Skin epidermis (tissue), 12 donors: ENCODE data around the gene ADAMTSL1.
A peak's percentile ranks its signal among the peaks of the same experiment; 100 is the strongest.

Source experiments
- H3K27ac ChIP-seq, 21 experiments: fragments of 200-600 bp; sonication (generic) in 11 of 21; one replicate each; pipeline ENCODE4 v1.5.0; 2020; ENCODE audit warnings: mild to moderate bottlenecking in 3 of 21, inconsistent platforms in 2 of 21, moderate library complexity in 2 of 21
- H3K4me3 ChIP-seq, 7 experiments: fragments of 200-600 bp; sonication (generic) in 2 of 7; one replicate each; pipeline ENCODE4 v1.5.0; 2020; ENCODE audit warnings: inconsistent platforms in 2 of 7, mild to moderate bottlenecking in 2 of 7, moderate library complexity in 1 of 7

The ADAMTSL1 gene

GRCh38 chr9:18676525-18676924, 202.6 kb downstream of the ADAMTSL1 start:
- Histone ChIP-seq H3K4me3 (no peak overlapping the region), H3K27ac (no peak overlapping the region)

DNA sequence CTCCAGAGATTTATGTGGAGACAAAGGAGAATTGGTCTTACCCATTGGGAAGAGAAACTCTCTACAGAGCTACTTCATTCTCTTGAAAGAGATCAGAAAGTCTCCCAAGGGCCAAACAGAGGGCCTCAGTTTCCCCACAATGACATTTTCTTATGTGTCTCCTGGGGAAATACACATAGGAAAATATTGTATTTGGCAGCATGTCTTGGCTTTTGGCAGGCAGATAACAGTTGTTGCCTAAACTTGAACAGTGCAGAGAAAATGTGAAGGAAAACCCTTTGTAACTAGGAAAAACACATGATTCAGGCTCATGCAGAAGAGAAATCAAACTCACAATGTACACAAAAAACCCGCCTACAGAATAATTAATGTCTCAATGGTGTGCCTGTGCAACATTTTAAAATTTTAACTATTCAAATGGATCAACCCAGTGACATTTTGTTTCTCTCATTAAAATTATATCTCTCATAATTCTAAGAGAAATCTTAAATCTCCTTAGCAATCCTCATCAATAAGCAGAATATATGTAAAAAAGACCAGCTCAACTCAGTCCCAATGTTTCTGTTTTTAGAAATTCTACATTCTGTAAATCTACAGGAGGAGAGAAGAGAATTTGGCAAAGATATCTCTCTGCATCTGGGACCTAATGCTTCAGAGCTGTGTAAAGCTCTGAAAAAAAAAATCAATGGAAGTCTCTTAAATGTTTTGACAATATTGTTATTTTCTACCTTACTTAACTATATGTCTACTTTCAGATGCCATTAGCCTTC, 205.1 kb downstream of the ADAMTSL1 start:
- no peak overlapping the region for H3K4me3 ChIP-seq
- H3K27ac ChIP-seq, result no peak overlapping the region

DNA sequence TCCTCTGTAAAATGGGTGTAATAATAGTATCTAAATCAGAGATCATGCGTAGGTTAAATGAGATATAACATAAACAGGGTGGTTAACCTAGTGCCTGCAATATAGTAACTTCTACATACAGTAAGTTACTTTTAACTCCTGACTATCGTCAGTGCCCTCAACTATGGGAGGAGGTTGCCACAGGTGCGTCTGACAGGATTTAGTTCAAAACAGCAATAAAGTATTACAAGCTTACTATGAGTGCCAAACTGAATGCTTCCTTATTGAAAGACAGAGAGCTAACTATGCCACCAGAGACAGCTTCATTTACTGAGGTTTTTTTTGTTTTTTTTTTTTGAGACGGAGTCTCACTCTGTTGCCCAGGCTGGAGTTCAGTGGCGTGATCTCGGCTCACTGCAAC, 209.0 kb downstream of the ADAMTSL1 start:
- no peak overlapping the region for H3K4me3 ChIP-seq
- H3K27ac ChIP-seq, result no peak overlapping the region

GRCh38 chr9:18683312-18683711, 209.4 kb downstream of the ADAMTSL1 start:
- no peak overlapping the region for H3K27ac ChIP-seq
- no peak overlapping the region for H3K4me3 ChIP-seq

GRCh38 chr9:18683851-18684250, 209.9 kb downstream of the ADAMTSL1 start:
- no peak overlapping the region for H3K27ac ChIP-seq

DNA sequence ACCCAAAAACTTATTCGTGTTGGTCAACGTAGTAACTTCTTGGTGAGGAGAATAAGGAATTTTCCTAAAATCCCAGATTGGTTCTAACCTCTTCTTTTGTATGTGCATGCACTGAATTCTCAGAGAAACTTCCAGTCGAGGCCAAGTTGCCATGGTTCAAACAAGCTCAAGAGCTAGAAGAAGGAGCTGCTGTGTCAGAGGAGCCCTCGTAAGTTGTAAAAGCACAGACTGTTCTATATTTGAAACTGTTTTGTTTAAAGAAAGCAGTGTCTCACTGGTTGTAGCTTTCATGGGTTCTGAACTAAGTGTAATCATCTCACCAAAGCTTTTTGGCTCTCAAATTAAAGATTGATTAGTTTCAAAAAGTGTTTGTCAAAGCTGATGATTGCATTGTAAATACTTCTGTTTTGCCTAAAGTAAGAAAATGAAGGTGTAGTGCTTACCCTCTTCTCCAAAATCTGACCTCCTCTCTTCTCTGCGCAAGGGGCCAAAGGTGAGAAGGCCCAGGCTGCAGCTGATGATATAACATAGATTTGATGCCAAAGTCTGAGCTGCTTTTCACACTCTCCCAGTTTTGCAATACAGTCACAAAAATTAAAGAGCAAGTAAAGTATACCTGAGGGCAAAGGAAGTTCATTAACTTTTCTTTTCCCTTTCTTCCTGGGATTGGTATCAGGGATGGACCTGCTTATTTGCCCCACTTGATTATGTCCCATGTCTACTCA, 210.8 kb downstream of the ADAMTSL1 start:
- Histone ChIP-seq H3K4me3 (no peak overlapping the region), H3K27ac (no peak overlapping the region)

More at GRCh38 chr9:18683851-18684250, 209.9 kb downstream of the ADAMTSL1 start:
- no peak overlapping the region for H3K4me3 ChIP-seq

DNA sequence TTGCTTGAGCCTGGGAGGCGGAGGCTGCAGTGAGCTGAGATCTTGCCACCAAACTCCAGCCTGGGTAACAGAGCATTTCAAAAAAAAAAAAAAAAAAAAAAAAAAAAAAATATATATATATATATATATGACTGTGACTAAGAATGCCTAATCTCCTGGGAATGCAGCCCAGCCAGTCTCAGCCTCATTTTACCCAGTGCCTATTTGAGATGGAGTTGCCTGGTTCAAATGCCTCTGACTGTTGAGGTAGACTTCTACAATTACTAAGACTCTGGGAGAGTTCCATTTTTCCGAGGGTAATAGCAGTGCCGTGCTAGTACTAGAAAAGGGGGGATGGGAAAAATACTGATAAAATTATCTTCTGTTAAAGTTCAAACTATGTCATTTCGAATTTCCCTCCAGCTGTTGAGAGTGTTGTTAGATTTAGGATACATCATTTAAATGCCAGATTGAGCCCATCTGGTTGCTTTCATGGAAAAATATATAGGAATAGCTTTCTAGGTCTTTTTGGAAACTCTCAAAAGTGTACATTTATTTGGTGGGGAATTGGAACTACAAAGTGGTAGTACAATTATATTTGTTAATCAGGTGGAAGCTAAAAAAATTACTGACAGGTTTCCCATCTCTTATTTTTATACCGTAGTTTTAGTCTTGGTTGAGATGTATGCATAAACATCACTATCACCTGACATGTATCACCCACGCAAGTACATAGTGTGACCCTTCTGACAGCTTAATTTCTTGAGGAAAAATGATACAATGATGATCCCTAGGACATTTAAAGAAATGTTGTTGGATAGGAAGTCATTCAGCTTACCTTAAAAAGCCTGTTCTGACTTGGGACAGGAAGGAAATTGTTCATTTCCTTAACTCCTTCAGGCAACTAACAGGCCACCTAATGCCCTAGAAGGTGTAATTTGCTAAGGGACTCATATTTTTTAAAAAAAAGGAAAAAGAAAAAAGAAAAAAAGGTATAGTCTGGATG, 214.9 kb downstream of the ADAMTSL1 start:
- Histone ChIP-seq H3K4me3 (no peak overlapping the region), H3K27ac (no peak overlapping the region)

DNA sequence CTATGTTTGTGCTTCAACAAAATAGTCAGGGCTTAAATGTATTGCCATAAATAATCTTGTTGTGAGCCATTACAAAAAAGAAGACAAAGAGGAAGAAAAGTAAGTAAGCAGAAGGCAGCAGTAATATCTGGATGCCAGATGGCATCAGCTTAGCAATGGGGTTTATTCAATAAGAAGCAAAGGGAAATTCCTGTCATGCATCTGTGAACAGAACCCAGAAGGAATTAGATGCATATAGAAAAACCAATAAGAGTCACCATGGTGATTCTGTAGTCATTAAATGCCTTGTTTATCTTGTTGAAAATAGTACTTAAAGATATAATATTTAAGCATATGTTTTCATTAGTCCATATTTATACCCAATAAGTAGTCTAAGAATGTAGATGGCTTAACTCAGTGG, 216.0 kb downstream of the ADAMTSL1 start:
- no peak overlapping the region for H3K27ac ChIP-seq
- no peak overlapping the region for H3K4me3 ChIP-seq

DNA sequence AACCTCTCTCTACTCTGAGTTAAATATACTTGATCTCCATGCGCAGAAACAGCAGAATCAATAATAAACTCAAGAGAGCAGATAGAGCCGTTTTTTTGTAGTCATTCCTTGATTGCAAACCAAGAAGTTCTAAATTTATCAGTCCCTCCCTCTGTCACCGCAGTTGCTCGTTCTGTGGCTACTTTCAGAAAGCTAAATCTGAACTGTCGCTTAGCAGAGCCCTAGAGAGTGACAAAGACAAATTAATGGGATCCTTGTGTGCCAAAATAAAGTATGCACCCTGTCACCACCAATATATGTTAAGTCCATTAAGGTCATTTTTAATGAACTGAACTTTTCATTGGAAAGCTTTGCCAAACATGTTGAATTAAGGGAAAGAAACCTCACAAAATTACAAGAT, 218.3 kb downstream of the ADAMTSL1 start:
- Histone ChIP-seq H3K4me3 (no peak overlapping the region), H3K27ac (no peak overlapping the region)

DNA sequence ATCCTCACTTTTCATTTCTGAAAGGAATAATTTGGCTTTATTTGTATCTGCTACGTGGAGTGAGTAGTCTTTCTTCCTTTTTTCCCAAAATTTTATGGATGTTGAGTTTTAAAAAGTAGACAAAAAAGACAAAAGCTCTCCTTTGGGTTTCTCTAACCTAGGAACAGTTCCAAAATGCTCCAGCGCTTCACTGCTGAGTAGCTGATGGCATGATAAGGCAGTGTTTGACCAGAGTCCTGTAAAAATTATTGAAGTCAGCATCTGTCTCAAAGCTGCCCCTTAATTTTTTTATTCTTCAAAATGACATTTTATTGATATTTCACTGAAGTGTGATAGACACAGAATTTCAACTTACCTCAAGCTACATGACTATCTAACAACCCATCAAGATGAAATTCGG, 219.0 kb downstream of the ADAMTSL1 start:
- no peak overlapping the region for H3K27ac ChIP-seq
- H3K4me3 ChIP-seq, result no peak overlapping the region

GRCh38 chr9:18694959-18695668, 221.2 kb downstream of the ADAMTSL1 start:
- no peak overlapping the region for H3K4me3 ChIP-seq
- no peak overlapping the region for H3K27ac ChIP-seq

DNA sequence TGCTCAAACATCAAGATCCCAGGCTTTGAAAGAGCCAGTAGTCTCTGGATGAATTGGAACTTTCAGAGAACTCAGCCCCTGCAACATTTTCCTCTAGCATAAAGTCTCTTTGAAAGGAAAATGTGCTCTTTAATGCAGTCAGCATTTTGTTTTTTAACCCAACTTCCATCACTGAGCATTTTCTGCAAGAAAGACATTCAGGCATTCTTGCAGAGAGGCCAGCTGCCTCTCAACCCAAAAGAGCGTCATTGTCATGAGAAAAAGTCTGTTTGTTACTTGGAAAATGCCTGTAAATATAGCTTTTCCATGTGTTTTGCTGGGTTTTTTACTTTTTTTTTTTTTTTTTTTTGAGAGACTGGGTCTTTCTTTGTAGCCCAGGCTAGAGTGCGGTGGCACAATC, 225.0 kb downstream of the ADAMTSL1 start:
- H3K27ac ChIP-seq, result no peak overlapping the region
- no peak overlapping the region for H3K4me3 ChIP-seq

DNA sequence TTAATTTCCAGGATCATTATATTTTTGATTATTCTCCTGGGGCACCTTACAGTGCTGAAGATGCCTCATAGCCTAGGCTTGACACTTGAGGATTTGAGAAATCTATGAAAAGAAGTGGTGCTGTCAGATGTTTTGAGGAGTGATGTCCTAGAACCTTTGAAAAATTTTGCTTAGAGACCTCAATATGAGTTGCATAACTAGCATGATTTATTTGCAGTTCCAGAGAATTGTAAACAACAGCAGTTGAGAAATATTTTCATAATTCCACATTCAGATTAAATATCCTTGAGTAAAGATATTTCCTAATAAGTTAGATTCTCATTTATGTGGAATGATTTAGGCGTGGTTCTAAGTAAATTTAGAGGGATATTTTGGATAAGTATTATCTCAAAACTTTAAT, 225.8 kb downstream of the ADAMTSL1 start:
- no peak overlapping the region for H3K27ac ChIP-seq
- H3K4me3 ChIP-seq, result no peak overlapping the region

DNA sequence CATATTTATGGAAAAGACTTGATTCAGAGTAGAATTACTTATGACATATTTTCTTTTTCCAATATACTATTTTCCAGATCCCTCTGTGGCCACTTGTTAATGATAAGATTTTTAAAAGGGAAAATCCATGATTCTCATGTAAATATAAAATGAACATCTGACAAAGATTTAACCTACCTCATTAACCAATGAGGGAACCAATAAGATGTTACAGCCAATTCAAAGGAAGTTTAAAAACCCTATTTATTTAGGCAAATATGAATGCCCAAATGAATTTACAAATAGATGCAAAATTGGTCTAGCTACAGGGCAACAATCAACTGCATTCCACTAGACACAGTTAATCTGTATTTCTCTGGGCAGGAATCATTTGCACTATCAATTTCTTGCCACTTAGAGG, 226.8 kb downstream of the ADAMTSL1 start:
- Histone ChIP-seq H3K27ac (no peak overlapping the region), H3K4me3 (no peak overlapping the region)

GRCh38 chr9:18703151-18703900, 229.4 kb downstream of the ADAMTSL1 start:
- Histone ChIP-seq H3K27ac (no peak overlapping the region), H3K4me3 (no peak overlapping the region)

GRCh38 chr9:18703901-18704379, 230.0 kb downstream of the ADAMTSL1 start:
- no peak overlapping the region for H3K4me3 ChIP-seq
- no peak overlapping the region for H3K27ac ChIP-seq

DNA sequence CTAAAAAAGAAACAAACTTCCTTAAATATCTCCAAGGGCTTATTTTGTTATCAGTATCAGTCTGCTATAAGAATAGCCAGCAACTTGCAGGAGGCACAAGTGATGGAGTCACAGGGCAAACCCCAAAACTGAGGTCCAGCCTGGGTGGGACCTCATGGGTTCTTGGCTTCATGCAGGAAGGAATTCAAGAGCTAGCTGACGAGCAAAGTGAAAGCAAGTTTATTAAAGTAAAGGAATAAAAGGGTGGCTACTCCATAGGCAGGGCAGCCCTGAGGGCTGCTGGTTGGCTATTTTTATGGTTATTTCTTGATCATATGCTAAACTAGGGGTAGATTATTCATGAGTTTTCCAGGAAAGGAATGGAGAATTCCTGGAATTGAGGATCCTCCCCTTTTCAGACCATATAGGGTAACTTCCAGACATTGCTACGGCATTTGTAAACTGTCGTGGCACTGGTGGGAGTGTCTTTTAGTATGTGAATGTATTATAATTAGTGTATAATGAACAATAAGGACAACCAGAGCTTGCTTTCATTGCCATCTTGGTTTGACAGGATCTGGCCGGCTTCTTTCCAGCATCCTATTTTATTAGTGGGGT, 231.9 kb downstream of the ADAMTSL1 start:
- Histone ChIP-seq H3K27ac (peak overlapping the region in 3 of 21 experiments; percentile 14 to 54 (median 20)), H3K4me3 (no peak overlapping the region)

DNA sequence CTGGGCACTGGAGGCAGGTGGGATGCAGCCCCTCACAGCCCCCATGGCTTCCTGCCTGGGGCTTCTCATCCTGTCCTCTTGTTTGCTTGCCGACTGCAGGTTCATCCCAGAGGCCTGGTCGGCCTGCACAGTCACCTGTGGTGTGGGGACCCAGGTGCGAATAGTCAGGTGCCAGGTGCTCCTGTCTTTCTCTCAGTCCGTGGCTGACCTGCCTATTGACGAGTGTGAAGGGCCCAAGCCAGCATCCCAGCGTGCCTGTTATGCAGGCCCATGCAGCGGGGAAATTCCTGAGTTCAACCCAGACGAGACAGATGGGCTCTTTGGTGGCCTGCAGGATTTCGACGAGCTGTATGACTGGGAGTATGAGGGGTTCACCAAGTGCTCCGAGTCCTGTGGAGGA, 232.7 kb downstream of the ADAMTSL1 start:
- no peak overlapping the region for H3K4me3 ChIP-seq
- H3K27ac ChIP-seq, result peak overlapping the region in 4 of 21 experiments; percentile 1 to 20 (median 16)
